Mammary epithelial cell (primary cell): ENCODE data around the gene TMEM91.

ENCODE experiments used
- CTCF ChIP-seq, 2 donors: IDR thresholded peaks in 1 of 2; conservative IDR thresholded peaks in 1 of 2; 2 replicates each; pipeline ENCODE4 v1.5.1; 2011 to 2012; ENCODE audit warnings: inconsistent platforms in 2 of 2, low read length in 2 of 2, mild to moderate bottlenecking in 2 of 2, control low read depth in 1 of 2, low read depth in 1 of 2; ENCODE audit not compliant: insufficient read depth in 1 of 2; ENCODE audit errors: extremely low read depth in 1 of 2
- EZH2 ChIP-seq: IDR thresholded peaks from 2 replicates; pipeline ENCODE4 v1.6.1; 2012; ENCODE audit warnings: low read length, inconsistent platforms, borderline replicate concordance

- TF ChIP-seq CTCF (conservative IDR thresholded peaks at IDR 0.05 in 1 of 2, IDR thresholded peaks at IDR 0.05 in 1 of 2; ENCODE audit: extremely low read depth in 1 of 2, insufficient read depth in 1 of 2, low read depth in 1 of 2, low read length in 2 of 2) (no peak), EZH2 (no peak)
Observed at GRCh38 chr19:41369769-41370168, 6.6 kb upstream of the TMEM91 start.
